ENCODE measurements around the gene TBC1D10A.

DNA sequence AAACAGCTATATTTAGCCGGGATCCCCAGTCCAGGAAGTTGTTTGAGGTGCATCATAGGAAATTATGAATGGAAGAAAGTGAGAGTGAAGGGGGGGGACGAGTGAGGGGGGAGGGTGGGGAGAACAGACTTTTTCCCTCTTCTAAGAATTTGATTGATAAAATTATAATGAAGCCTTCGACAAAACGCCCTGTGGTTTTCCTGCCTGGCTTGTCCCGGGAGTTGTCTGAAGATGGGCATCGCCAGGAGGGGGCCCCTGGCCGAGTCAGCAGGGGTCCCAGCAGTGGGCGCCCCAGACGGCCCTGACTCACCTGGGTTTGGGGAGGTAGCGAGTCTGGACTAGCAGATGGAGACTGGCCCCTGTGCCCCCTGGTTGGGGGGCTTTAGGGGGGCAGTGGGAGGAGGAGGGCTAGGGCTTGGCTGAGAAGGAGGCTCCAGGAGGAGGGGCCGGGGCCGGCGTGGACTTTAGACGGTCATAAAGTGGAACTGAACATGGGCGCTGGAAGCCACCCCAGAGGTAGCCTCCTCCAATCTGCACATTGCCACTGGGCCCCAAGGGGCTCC lies 79.8 kb downstream of the TBC1D10A start:
- TF ChIP-seq, protein P1, sequence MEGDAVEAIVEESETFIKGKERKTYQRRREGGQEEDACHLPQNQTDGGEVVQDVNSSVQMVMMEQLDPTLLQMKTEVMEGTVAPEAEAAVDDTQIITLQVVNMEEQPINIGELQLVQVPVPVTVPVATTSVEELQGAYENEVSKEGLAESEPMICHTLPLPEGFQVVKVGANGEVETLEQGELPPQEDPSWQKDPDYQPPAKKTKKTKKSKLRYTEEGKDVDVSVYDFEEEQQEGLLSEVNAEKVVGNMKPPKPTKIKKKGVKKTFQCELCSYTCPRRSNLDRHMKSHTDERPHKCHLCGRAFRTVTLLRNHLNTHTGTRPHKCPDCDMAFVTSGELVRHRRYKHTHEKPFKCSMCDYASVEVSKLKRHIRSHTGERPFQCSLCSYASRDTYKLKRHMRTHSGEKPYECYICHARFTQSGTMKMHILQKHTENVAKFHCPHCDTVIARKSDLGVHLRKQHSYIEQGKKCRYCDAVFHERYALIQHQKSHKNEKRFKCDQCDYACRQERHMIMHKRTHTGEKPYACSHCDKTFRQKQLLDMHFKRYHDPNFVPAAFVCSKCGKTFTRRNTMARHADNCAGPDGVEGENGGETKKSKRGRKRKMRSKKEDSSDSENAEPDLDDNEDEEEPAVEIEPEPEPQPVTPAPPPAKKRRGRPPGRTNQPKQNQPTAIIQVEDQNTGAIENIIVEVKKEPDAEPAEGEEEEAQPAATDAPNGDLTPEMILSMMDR (IDR thresholded peaks at IDR 0.05; ENCODE audit: low read depth, low read length): no peak
- TF ChIP-seq EZH2phosphoT487 (IDR thresholded peaks at IDR 0.05; ENCODE audit: low read depth): no peak
